ENCODE measurements around the gene USH2A. TPM values are rescaled to one million over a fixed set of nuclear protein-coding genes. Genes with fewer than 3 reads are reported as not detected.

The USH2A gene
- polyA plus RNA-seq, 1 donor from 2014 or later = 0.17 TPM

DNA sequence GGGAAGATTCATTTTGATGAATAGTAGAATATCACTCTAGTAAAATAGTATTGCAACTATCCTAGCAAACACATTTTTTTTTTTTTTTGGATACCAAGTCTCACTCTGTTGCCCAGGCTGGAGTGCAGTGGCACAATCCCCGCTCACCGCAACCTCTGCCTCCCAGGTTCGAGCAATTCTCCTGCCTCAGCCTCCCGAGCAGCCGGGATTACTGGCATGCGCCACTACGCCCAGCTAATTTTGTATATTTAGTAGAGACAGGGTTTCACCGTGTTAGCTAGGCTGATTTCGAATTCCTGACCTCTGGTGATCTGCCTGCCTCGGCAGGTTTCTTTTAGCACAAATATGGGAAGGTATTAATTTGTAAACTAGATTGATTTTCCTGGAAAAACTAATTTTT lies 822.4 kb downstream of the USH2A start:
- Histone ChIP-seq H3K36me3 (ENCODE audit: insufficient read depth, low read length) (peaks cover 13% of the 10 kb centered on the region), H4K20me1 (ENCODE audit: insufficient read depth) (no peaks in the 10 kb centered on the region), H3K4me2 (ENCODE audit: low read length) (no peak overlapping the region), H3K9me2 (ENCODE audit: insufficient read depth, low read length) (no peaks in the 10 kb centered on the region), H3K9me3 (ENCODE audit: low read length) (no peaks in the 10 kb centered on the region), H2AFZ (ENCODE audit: low read depth, low read length) (no peak overlapping the region), H3K9ac (ENCODE audit: low read length) (no peak overlapping the region), H3K4me3 (ENCODE audit: low read length) (no peak overlapping the region), H3K27me3 (ENCODE audit: insufficient read depth, low read depth, low read length) (no peaks in the 10 kb centered on the region), H3K79me2 (replicated peaks; ENCODE audit: insufficient read depth, low read length) (no peaks in the 10 kb centered on the region), H3F3A (ENCODE audit: insufficient read depth, low read length, poor library complexity, severe bottlenecking) (no peaks in the 10 kb centered on the region), H3K27ac (ENCODE audit: low read length) (no peak overlapping the region)
- TF ChIP-seq MXI1 (conservative IDR thresholded peaks at IDR 0.05; ENCODE audit: poor library complexity, severe bottlenecking) = no peak
- TF ChIP-seq EZH2 (IDR thresholded peaks at IDR 0.05; ENCODE audit: borderline replicate concordance, insufficient read depth, low read length, poor library complexity, severe bottlenecking) = no peak
- no peak for TF ChIP-seq SMC3 (conservative IDR thresholded peaks at IDR 0.05; ENCODE audit: poor library complexity)
- TF ChIP-seq POLR2AphosphoS5 (IDR thresholded peaks at IDR 0.05) = no peak
- TF ChIP-seq, protein P1, sequence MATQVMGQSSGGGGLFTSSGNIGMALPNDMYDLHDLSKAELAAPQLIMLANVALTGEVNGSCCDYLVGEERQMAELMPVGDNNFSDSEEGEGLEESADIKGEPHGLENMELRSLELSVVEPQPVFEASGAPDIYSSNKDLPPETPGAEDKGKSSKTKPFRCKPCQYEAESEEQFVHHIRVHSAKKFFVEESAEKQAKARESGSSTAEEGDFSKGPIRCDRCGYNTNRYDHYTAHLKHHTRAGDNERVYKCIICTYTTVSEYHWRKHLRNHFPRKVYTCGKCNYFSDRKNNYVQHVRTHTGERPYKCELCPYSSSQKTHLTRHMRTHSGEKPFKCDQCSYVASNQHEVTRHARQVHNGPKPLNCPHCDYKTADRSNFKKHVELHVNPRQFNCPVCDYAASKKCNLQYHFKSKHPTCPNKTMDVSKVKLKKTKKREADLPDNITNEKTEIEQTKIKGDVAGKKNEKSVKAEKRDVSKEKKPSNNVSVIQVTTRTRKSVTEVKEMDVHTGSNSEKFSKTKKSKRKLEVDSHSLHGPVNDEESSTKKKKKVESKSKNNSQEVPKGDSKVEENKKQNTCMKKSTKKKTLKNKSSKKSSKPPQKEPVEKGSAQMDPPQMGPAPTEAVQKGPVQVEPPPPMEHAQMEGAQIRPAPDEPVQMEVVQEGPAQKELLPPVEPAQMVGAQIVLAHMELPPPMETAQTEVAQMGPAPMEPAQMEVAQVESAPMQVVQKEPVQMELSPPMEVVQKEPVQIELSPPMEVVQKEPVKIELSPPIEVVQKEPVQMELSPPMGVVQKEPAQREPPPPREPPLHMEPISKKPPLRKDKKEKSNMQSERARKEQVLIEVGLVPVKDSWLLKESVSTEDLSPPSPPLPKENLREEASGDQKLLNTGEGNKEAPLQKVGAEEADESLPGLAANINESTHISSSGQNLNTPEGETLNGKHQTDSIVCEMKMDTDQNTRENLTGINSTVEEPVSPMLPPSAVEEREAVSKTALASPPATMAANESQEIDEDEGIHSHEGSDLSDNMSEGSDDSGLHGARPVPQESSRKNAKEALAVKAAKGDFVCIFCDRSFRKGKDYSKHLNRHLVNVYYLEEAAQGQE (IDR thresholded peaks at IDR 0.05; ENCODE audit: borderline replicate concordance) = no peak
- TF ChIP-seq, protein P2, sequence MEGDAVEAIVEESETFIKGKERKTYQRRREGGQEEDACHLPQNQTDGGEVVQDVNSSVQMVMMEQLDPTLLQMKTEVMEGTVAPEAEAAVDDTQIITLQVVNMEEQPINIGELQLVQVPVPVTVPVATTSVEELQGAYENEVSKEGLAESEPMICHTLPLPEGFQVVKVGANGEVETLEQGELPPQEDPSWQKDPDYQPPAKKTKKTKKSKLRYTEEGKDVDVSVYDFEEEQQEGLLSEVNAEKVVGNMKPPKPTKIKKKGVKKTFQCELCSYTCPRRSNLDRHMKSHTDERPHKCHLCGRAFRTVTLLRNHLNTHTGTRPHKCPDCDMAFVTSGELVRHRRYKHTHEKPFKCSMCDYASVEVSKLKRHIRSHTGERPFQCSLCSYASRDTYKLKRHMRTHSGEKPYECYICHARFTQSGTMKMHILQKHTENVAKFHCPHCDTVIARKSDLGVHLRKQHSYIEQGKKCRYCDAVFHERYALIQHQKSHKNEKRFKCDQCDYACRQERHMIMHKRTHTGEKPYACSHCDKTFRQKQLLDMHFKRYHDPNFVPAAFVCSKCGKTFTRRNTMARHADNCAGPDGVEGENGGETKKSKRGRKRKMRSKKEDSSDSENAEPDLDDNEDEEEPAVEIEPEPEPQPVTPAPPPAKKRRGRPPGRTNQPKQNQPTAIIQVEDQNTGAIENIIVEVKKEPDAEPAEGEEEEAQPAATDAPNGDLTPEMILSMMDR (IDR thresholded peaks at IDR 0.05; ENCODE audit: poor library complexity, severe bottlenecking) = no peak
- no peak for TF ChIP-seq EP300 (conservative IDR thresholded peaks at IDR 0.05; ENCODE audit: poor library complexity, severe bottlenecking)
- TF ChIP-seq TAF1 (IDR thresholded peaks at IDR 0.05; ENCODE audit: low read depth) = no peak
- no peak for TF ChIP-seq RAD21 (conservative IDR thresholded peaks at IDR 0.05)

DNA sequence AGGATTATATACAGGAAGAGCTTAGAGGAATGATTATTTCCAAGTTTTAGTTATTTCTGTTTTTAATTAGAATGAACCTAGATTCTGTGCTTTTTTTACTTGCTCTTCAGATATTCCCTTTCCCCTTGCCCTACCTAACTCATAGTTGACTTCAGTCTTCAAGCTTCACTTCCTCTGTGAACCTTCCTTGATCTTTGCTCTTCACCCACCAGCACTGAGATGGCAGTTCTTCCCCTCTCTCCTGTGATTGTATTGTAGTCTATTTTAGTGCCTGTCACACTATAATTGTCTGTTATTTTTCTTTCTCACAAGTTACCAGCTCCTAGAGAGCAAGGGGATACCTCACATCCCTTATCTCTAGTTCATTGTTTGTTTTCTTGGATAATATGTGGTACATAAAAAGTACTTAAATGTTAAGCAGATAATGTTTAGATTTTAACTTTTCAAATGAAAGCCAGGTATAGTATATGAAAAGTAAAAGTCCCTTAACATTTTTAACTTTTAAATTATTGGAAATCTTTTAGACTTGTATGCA lies 822.9 kb downstream of the USH2A start:
- H3K36me3 ChIP-seq (ENCODE audit: insufficient read depth, low read length) = peaks cover 13% of the 10 kb centered on the region

More for the DNA sequence above, 822.9 kb downstream of the USH2A start:
- H2AFZ ChIP-seq (ENCODE audit: low read depth, low read length) = no peak overlapping the region
- no peaks in the 10 kb centered on the region for H3F3A ChIP-seq (ENCODE audit: insufficient read depth, low read length, poor library complexity, severe bottlenecking)
- TF ChIP-seq POLR2AphosphoS5 (IDR thresholded peaks at IDR 0.05) = no peak
- no peak for TF ChIP-seq MXI1 (conservative IDR thresholded peaks at IDR 0.05; ENCODE audit: poor library complexity, severe bottlenecking)
- TF ChIP-seq, protein P1 (IDR thresholded peaks at IDR 0.05; ENCODE audit: borderline replicate concordance) = no peak
- TF ChIP-seq, protein P2 (IDR thresholded peaks at IDR 0.05; ENCODE audit: poor library complexity, severe bottlenecking) = no peak
- TF ChIP-seq EZH2 (IDR thresholded peaks at IDR 0.05; ENCODE audit: borderline replicate concordance, insufficient read depth, low read length, poor library complexity, severe bottlenecking) = no peak
- TF ChIP-seq SMC3 (conservative IDR thresholded peaks at IDR 0.05; ENCODE audit: poor library complexity) = no peak
- TF ChIP-seq TAF1 (IDR thresholded peaks at IDR 0.05; ENCODE audit: low read depth) = no peak
- no peak for TF ChIP-seq EP300 (conservative IDR thresholded peaks at IDR 0.05; ENCODE audit: poor library complexity, severe bottlenecking)
- TF ChIP-seq RAD21 (conservative IDR thresholded peaks at IDR 0.05) = no peak
- H3K79me2 ChIP-seq (replicated peaks; ENCODE audit: insufficient read depth, low read length) = no peaks in the 10 kb centered on the region
- H3K9me3 ChIP-seq (ENCODE audit: low read length) = no peaks in the 10 kb centered on the region
- H3K9ac ChIP-seq (ENCODE audit: low read length) = no peak overlapping the region
- H3K27me3 ChIP-seq (ENCODE audit: insufficient read depth, low read depth, low read length) = no peaks in the 10 kb centered on the region
- no peak overlapping the region for H3K27ac ChIP-seq (ENCODE audit: low read length)
- H4K20me1 ChIP-seq (ENCODE audit: insufficient read depth) = no peaks in the 10 kb centered on the region
- no peak overlapping the region for H3K4me3 ChIP-seq (ENCODE audit: low read length)
- H3K9me2 ChIP-seq (ENCODE audit: insufficient read depth, low read length) = no peaks in the 10 kb centered on the region
- no peak overlapping the region for H3K4me2 ChIP-seq (ENCODE audit: low read length)
